Measurements from ENCODE around the gene HOXB4.

The HOXB4 gene

GRCh38 chr17:48569674-48570324 lies 8.4 kb downstream of the HOXB4 start:
- Histone ChIP-seq H2AFZ (ENCODE audit: low read depth) (no peak overlapping the region), H3K27me3 (ENCODE audit: insufficient read depth, low read depth) (no peaks in the 10 kb centered on the region), H3K79me2 (ENCODE audit: insufficient read depth, low read depth) (no peaks in the 10 kb centered on the region), H4K20me1 (ENCODE audit: insufficient read depth) (no peaks in the 10 kb centered on the region), H3K4me3 (IDR thresholded peaks at IDR 0.05; ENCODE audit: insufficient read depth, low read depth, low read length) (no peak overlapping the region), H3K4me1 (ENCODE audit: low read depth, poor library complexity, severe bottlenecking) (no peaks in the 10 kb centered on the region), H3K27ac (no peak overlapping the region), H3K4me2 (no peak overlapping the region), H3K9ac (no peak overlapping the region), H3K36me3 (ENCODE audit: insufficient read depth) (no peaks in the 10 kb centered on the region)
- no peak for TF ChIP-seq CTCF (conservative IDR thresholded peaks at IDR 0.05; ENCODE audit: low read depth, low read length)

- H3K36me3 ChIP-seq (ENCODE audit: insufficient read depth) = no peaks in the 10 kb centered on the region
- H3K9ac ChIP-seq = no peak overlapping the region
- no peak for TF ChIP-seq CTCF (conservative IDR thresholded peaks at IDR 0.05; ENCODE audit: low read depth, low read length)
- no peaks in the 10 kb centered on the region for H4K20me1 ChIP-seq (ENCODE audit: insufficient read depth)
- H3K27me3 ChIP-seq (ENCODE audit: insufficient read depth, low read depth) = no peaks in the 10 kb centered on the region
- H3K27ac ChIP-seq = no peak overlapping the region
- no peak overlapping the region for H2AFZ ChIP-seq (ENCODE audit: low read depth)
- no peaks in the 10 kb centered on the region for H3K79me2 ChIP-seq (ENCODE audit: insufficient read depth, low read depth)
- H3K4me3 ChIP-seq (IDR thresholded peaks at IDR 0.05; ENCODE audit: insufficient read depth, low read depth, low read length) = no peak overlapping the region
- H3K4me1 ChIP-seq (ENCODE audit: low read depth, poor library complexity, severe bottlenecking) = no peaks in the 10 kb centered on the region
- H3K4me2 ChIP-seq = no peak overlapping the region
These were observed 8.9 kb downstream of the HOXB4 start for GRCh38 chr17:48569240-48569582.

GRCh38 chr17:48568499-48569239 lies 9.5 kb downstream of the HOXB4 start:
- Histone ChIP-seq H4K20me1 (ENCODE audit: insufficient read depth) (no peaks in the 10 kb centered on the region), H2AFZ (ENCODE audit: low read depth) (no peak overlapping the region), H3K4me3 (IDR thresholded peaks at IDR 0.05; ENCODE audit: insufficient read depth, low read depth, low read length) (no peak overlapping the region), H3K36me3 (ENCODE audit: insufficient read depth) (no peaks in the 10 kb centered on the region), H3K79me2 (ENCODE audit: insufficient read depth, low read depth) (no peaks in the 10 kb centered on the region), H3K27me3 (ENCODE audit: insufficient read depth, low read depth) (no peaks in the 10 kb centered on the region), H3K4me2 (no peak overlapping the region), H3K4me1 (ENCODE audit: low read depth, poor library complexity, severe bottlenecking) (no peaks in the 10 kb centered on the region), H3K27ac (no peak overlapping the region), H3K9ac (no peak overlapping the region)
- TF ChIP-seq CTCF (conservative IDR thresholded peaks at IDR 0.05; ENCODE audit: low read depth, low read length) = no peak

- no peak for TF ChIP-seq CTCF (conservative IDR thresholded peaks at IDR 0.05; ENCODE audit: low read depth, low read length)
- no peaks in the 10 kb centered on the region for H4K20me1 ChIP-seq (ENCODE audit: insufficient read depth)
- no peak overlapping the region for H3K4me2 ChIP-seq
- no peaks in the 10 kb centered on the region for H3K27me3 ChIP-seq (ENCODE audit: insufficient read depth, low read depth)
- H3K27ac ChIP-seq = no peak overlapping the region
- no peaks in the 10 kb centered on the region for H3K4me1 ChIP-seq (ENCODE audit: low read depth, poor library complexity, severe bottlenecking)
- H3K36me3 ChIP-seq (ENCODE audit: insufficient read depth) = no peaks in the 10 kb centered on the region
- no peaks in the 10 kb centered on the region for H3K79me2 ChIP-seq (ENCODE audit: insufficient read depth, low read depth)
- H3K4me3 ChIP-seq (IDR thresholded peaks at IDR 0.05; ENCODE audit: insufficient read depth, low read depth, low read length) = no peak overlapping the region
- no peak overlapping the region for H3K9ac ChIP-seq
- H2AFZ ChIP-seq (ENCODE audit: low read depth) = no peak overlapping the region
These were observed 10.3 kb downstream of the HOXB4 start for GRCh38 chr17:48567646-48568354.

Data from KMS-11 (cell line).